ENCODE measurements around the gene ADAMTSL5. TPM values are rescaled to one million over a fixed set of nuclear protein-coding genes. Genes with fewer than 3 reads are reported as not detected.

The ADAMTSL5 gene
- total RNA-seq, 3 donors from 2014 or later, result 2.7 to 3.5 (median 3.3) TPM

GRCh38 chr19:1475751-1476437 is 36.9 kb downstream of the ADAMTSL5 start:
- no peaks in the 10 kb centered on the region for H3K36me3 ChIP-seq (ENCODE audit: low read depth)
- DNase-seq (peak in 2 of 3 donors; percentile 28 to 43), ATAC-seq (no peak)
- H3K4me1 ChIP-seq (ENCODE audit: low read depth), result peaks cover 21% of the 10 kb centered on the region
- no peaks in the 10 kb centered on the region for H3K9me3 ChIP-seq
- intact Hi-C loops (cut with DNase I, micrococcal nuclease), result no loop called here
- TF ChIP-seq CTCF (IDR thresholded peaks at IDR 0.05), result no peak
- H3K4me3 ChIP-seq, result no peak overlapping the region

DNA sequence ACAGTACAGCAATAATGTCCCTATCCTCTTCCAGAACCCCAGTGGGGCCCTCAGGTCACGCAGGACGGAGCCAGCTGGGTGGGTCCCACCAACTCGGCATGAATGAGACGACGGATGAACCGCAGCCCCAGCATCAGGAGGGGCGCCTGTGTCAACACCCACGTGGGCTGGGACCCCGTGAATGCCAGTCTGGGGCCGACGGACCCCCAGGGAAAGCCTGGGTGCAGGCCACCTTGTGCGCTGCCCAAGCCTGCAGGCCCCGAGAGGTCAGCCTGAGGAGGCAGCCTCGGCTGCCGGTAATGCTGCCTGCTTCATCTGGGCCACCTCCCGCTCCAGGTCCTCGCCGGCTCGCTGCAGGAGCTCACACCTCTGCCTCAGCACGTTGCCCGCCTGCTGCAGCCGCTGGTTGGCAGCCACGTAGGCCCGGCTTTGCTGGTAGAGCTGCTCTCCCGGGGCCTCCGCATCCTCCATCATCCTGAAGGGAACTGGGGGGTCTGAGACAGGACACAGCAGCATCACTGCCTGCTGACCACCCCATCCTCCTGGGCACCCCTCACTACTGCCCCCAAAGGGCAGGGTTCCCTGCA is 38.0 kb downstream of the ADAMTSL5 start:
- Histone ChIP-seq H3K4me1 (ENCODE audit: low read depth) (peaks cover 32% of the 10 kb centered on the region), H3K4me3 (no peak overlapping the region), H3K9me3 (no peaks in the 10 kb centered on the region), H3K36me3 (ENCODE audit: low read depth) (no peaks in the 10 kb centered on the region)
- DNase-seq, result peak in 1 of 3 donors; percentile 51
- ATAC-seq, result no peak
- intact Hi-C loops (cut with DNase I, micrococcal nuclease), result no loop called here
- no peak for TF ChIP-seq CTCF (IDR thresholded peaks at IDR 0.05)

DNA sequence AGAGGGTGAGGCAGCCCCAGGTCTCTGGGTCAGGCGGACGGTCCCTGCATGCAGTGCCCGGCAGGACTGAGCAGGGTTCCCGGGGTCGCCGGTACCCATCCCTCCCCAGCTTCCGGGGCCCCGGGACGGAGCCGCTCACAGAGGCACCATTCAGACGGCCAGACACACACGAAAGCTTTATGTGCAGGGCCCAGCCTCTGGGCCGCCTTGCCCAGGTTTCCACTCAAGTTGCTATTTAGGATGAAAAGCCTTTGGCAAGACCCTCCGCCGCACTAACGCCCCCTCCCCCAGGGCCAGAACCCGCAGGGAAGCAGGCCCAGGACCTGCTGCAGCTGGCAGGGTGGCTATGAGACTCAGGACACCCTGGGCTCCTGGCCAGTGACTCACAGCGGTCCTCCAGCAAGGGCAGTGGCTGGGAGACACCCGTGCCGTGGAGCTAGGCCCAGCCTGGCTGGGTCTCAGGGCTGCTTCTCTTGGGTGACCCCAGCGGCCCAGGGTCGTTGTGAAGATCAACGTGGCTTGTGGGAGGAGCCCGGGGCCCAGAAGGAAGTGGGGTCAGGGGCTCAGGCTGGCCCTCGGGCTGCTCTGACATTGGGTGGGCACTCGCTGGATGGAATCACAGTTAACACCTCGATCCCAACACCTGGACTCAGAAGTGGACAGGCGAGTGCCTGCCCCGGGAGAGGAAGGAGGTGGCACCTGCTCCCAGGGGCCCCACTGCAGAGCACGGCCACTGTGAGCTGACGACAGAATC is 38.6 kb downstream of the ADAMTSL5 start:
- intact Hi-C loops (cut with DNase I, micrococcal nuclease), result no loop called here
- DNase-seq (no peak), ATAC-seq (no peak)
- H3K36me3 ChIP-seq (ENCODE audit: low read depth), result no peaks in the 10 kb centered on the region
- no peak for TF ChIP-seq CTCF (IDR thresholded peaks at IDR 0.05)
- no peak overlapping the region for H3K4me3 ChIP-seq
- peaks cover 36% of the 10 kb centered on the region for H3K4me1 ChIP-seq (ENCODE audit: low read depth)
- H3K9me3 ChIP-seq, result no peaks in the 10 kb centered on the region

GRCh38 chr19:1473085-1473851 is 39.6 kb downstream of the ADAMTSL5 start:
- peaks cover 38% of the 10 kb centered on the region for H3K4me1 ChIP-seq (ENCODE audit: low read depth)
- ATAC-seq (no peak), DNase-seq (peak in 2 of 3 donors; percentile 22 to 27)
- H3K36me3 ChIP-seq (ENCODE audit: low read depth), result no peaks in the 10 kb centered on the region
- intact Hi-C loops (cut with DNase I, micrococcal nuclease), result no loop called here
- no peak overlapping the region for H3K4me3 ChIP-seq
- TF ChIP-seq CTCF (IDR thresholded peaks at IDR 0.05), result no peak
- no peaks in the 10 kb centered on the region for H3K9me3 ChIP-seq

DNA sequence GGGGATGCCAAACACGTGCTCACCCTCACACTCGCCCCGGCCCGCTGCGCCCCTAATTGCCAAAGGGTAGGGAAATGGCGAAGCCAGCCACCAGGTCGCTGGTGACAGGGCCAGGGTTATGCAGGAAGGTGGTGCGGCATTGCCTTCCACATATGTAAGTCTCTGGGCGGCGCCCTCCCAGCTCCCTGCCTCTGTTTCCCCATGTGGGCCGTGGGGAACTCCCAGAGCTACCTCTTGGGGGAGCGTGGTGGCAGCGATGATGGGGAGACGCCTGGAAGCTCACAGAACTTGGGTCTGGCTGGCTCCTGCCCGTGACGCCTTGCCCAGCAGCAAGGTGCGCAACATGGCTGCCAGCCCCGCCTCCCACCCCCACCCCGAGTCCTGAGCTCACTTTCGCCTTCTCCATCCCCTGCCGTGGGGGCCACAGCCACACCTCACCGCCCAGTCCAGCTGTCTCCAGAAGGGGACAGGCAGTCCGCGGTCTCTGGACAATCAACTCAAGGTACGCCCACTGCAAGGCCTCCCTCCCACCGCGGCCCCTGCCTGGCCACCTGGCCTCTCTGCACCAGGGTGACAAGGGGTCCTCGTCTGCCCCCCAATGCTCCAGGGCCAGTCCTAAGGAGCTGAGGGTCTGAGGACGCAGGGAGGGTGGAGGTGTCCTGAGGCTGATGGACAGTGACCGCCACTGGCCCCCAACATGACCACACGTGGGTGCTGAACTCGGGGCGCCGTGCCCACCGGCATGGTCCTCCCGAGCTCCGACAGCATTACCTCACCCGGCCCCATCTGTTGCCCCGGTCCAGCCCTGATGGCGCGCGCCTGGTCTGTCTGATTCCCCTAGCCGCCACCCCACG is 40.4 kb downstream of the ADAMTSL5 start:
- no peak for TF ChIP-seq CTCF (IDR thresholded peaks at IDR 0.05)
- intact Hi-C loops (cut with DNase I, micrococcal nuclease), result no loop called here
- Histone ChIP-seq H3K9me3 (no peaks in the 10 kb centered on the region), H3K36me3 (ENCODE audit: low read depth) (no peaks in the 10 kb centered on the region), H3K4me1 (ENCODE audit: low read depth) (peaks cover 38% of the 10 kb centered on the region), H3K4me3 (no peak overlapping the region)
- ATAC-seq (no peak), DNase-seq (peak in 1 of 3 donors; percentile 51)

All from mucosa of descending colon (tissue), 3 donors.